Mammary epithelial cell (primary cell): ENCODE data around the gene SIGLEC10.
"Not testable (repeated sequence)": the region's sequence is repeated elsewhere in the genome, so short reads cannot be mapped to it uniquely, and the experiment has no call there.

Experiments
- EZH2 ChIP-seq: IDR thresholded peaks from 2 replicates; pipeline ENCODE4 v1.6.1; 2012; ENCODE audit warnings: low read length, inconsistent platforms, borderline replicate concordance
- TF ChIP-seq, protein P1 (sequence below), 2 donors: IDR thresholded peaks in 1 of 2; conservative IDR thresholded peaks in 1 of 2; 2 replicates each; pipeline ENCODE4 v1.5.1; 2011 to 2012; ENCODE audit warnings: inconsistent platforms in 2 of 2, low read length in 2 of 2, mild to moderate bottlenecking in 2 of 2, control low read depth in 1 of 2, low read depth in 1 of 2; ENCODE audit not compliant: insufficient read depth in 1 of 2; ENCODE audit errors: extremely low read depth in 1 of 2

GRCh38 chr19:51447510-51447909 lies 30.1 kb upstream of the SIGLEC10 start:
- TF ChIP-seq, protein P1, sequence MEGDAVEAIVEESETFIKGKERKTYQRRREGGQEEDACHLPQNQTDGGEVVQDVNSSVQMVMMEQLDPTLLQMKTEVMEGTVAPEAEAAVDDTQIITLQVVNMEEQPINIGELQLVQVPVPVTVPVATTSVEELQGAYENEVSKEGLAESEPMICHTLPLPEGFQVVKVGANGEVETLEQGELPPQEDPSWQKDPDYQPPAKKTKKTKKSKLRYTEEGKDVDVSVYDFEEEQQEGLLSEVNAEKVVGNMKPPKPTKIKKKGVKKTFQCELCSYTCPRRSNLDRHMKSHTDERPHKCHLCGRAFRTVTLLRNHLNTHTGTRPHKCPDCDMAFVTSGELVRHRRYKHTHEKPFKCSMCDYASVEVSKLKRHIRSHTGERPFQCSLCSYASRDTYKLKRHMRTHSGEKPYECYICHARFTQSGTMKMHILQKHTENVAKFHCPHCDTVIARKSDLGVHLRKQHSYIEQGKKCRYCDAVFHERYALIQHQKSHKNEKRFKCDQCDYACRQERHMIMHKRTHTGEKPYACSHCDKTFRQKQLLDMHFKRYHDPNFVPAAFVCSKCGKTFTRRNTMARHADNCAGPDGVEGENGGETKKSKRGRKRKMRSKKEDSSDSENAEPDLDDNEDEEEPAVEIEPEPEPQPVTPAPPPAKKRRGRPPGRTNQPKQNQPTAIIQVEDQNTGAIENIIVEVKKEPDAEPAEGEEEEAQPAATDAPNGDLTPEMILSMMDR (conservative IDR thresholded peaks at IDR 0.05 in 1 of 2, IDR thresholded peaks at IDR 0.05 in 1 of 2; ENCODE audit: extremely low read depth in 1 of 2, insufficient read depth in 1 of 2, low read depth in 1 of 2, low read length in 2 of 2): not testable (repeated sequence)
- not testable (repeated sequence) for TF ChIP-seq EZH2
